Kidney glomerular epithelial cell (primary cell): ENCODE results near the gene MORC1.
"Not testable (repeated sequence)": the region's sequence is repeated elsewhere in the genome, so short reads cannot be mapped to it uniquely, and the experiment has no call there.

Experiments used
- DNase-seq: peaks from one replicate; lab custom pipeline; 2025; lab: John Stamatoyannopoulos, UW

The MORC1 gene

DNA sequence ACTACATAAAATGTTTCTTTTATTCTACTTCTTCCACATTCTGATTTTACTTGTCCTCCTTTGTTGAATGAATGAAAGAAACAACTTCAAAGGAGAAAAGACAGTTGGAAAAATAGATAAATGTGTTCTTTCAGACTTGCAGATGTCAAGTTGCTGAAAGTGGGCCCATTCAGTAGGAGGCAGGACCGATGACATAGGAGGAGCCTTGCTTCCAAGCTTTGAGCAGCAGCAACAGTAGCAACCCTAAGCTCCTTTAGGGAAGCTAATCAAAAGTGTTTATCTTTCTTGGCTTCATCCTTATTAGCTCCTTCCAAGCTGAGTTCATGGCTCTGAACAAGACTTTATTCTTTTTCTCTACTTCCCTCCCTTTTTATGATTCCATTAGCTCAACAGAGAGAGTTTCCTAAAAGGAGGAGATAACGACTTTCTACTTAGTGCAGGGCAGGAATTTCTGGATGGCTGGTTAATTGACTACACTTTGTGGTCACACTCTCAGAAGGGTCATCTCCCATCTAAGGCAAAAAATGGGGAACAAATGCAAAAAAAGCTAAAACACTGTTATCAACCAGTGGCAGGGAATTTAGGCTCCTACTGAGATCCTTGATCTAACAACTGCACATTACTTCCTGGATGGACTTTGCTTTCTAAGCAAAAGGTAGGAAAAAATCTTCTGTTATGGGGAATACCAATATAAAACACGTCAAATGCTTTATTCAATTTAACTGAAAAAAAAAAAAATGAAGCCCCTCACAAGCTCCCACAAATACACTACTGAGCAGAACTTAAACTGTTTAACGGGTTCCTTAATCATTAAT lies 4.8 kb downstream of the MORC1 start:
- DNase-seq, result no peak

DNA sequence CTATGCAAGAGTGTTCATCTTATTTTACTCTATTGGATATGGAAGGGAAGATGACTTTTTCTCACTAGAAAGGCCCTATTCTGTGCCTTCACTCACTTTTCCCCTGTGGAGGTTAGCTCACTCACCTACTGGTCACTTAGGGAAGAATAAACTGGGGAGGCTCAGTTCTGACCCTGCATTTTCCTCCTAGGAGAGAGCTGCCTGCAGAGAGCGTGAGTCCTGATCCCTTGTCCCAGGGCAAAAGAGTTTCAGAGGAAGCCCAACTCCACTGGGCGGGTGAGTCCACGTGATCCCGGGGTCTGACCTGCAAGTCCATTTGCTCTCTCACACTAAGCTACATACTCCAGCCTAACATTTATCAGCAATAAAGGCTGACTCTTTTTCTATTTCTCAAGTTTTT lies 8.4 kb downstream of the MORC1 start:
- no peak for DNase-seq

GRCh38 chr3:109098079-109098644 lies 19.8 kb downstream of the MORC1 start:
- no peak for DNase-seq

- DNase-seq, result no peak
These were observed 22.8 kb downstream of the MORC1 start for GRCh38 chr3:109095166-109095565.

DNA sequence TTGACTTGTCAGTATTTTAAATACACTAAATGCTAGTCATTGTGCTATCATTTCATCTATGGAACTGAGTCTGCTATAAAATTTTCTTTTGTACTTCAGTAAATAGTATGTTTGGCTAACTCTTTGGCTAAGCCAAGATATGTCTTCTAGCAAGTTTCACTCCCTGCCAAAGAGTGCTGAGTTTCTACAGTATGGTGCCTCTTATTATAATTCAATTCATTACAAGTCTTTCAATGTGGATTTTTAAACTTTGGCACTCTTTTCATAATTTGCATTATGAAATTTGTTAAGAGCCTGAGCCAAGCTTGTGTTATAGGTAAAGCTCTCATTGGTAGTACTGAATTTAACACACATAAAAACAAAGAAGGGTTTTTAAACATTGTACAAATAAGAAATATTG lies 24.4 kb downstream of the MORC1 start:
- DNase-seq, result no peak

DNA sequence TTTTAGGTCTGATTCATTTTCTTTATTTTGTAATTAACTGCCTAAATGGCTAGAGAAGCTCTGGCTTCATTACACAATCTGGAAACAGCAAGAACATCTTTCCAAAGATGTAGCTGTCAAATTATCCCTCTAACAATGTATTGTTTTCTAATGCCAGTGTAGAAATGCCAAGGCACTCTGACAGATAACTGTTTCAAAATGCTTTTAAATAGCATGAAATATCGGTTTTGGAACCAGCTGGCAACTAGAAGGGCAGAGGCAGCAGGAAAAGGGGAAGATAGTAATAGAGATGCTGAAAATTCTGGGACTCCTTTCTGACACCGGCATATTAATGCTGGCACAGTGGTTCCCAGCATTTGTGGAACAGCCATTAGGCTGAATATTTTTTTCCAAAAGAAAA lies 26.1 kb downstream of the MORC1 start:
- no peak for DNase-seq

- DNase-seq, result no peak
These were observed 28.7 kb downstream of the MORC1 start for GRCh38 chr3:109089265-109089664.

GRCh38 chr3:109081746-109082510 lies 36.0 kb downstream of the MORC1 start:
- DNase-seq, result peak; percentile 69

GRCh38 chr3:109080090-109080489 lies 37.8 kb downstream of the MORC1 start:
- DNase-seq, result not testable (repeated sequence)

DNA sequence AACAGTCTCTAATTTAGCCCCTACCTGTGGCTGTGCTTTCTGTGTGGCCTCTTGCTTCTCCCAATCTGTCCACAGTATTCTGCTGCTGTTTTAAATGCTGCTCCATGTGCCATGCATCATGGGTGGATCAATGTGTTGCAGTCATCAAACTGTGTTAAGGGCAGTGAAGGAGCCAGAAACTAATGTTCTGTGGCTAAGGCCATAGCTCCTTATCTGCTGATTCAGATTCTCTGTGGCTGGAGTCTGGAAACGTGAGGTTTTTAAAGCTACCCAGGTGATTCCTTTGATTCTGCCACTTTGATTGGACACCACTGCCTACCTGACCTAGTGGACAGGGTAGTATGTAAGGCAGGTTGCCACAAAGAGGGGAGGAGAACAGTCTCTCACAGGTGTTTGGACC lies 44.8 kb downstream of the MORC1 start:
- no peak for DNase-seq

DNA sequence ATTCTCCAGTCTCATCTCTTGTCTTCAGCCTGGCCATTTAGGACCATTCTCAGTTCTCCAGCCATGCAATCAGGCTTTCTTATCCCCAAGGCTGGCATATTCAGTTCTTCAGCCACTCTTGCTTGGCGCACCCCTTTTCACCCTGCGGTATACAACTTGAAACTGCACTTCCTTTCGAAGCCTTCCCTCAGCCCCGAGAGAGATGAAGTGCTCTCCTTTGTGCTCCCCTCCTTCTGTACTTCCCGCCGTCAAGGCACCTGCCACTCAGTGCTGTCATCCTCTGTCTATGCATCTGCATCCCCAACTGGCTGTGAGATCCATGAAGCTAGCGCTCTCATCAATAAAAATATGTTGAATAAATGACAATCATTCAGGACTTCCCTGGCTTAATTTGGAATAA lies 45.7 kb downstream of the MORC1 start:
- DNase-seq, result no peak

DNA sequence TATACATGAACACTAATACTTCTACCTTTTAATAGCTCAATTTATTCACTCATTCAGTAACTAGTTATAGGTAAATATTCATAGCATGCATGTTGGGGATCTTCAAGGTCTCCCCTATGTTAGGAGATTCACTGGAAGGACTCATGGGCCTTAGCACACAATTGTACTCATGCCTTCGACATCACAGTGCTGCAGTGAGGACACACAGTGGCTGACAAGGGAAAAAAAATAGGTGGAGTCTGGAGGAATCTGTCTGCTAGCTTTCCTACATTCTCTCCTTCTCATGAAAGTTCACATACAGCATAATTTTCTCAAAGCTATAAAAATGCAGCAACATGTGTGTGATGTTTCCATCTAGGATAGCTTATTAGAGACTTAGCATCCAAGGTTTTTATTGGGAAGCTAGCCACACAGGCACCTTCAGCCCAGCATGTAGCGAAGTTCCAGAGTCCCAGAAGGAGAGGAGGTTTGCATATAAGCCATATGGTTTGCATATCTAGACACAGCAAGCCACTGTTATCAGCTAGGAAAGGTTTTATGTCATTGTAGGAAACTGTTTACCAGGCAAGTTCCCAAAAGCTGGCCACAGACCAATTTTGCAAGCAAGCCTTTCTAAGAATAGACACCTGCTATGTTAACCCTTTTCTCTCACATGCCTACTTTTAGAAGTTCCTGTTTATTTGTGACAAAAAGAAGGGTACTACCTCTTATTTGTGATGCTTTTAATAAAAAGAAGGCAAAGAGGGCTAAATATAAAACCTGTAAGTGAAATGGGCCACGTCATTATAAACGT lies 46.4 kb downstream of the MORC1 start:
- DNase-seq, result no peak

DNA sequence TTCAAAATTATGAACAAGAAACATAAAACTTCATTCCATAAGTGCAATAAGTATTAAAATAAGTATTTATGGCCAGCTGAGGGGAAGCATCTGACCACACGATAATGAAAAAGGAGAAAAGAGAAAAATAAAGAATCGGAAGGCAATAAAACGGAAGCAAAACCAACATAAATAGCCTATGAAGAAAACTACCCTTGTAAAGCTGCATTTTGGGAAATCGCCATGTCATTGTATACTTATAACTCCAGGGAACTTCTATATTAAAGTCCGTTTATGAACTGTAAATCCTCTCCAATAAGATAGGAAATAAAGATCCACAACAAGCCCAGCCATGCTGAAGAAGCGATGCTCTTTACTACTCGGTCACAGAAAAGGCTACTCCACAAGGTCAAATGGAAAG lies 47.7 kb downstream of the MORC1 start:
- no peak for DNase-seq

DNA sequence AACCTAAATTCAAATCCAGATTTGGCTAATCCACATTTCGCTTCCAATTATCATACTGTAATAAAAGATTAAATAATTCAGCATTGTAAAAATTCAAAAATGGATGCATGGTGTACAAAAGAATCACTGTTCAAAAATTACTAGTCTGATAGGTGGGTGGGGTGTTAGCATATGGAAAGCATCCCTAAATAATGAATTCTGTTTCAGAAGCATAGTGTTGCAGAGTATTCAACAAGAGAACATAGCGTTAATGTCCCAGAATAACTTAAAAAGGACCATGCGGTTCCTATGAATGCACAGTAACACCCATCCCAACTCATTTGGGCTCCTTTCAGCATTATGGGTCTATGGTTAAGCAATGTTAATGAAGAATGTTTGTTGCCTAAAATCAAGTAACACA lies 51.1 kb downstream of the MORC1 start:
- no peak for DNase-seq

DNA sequence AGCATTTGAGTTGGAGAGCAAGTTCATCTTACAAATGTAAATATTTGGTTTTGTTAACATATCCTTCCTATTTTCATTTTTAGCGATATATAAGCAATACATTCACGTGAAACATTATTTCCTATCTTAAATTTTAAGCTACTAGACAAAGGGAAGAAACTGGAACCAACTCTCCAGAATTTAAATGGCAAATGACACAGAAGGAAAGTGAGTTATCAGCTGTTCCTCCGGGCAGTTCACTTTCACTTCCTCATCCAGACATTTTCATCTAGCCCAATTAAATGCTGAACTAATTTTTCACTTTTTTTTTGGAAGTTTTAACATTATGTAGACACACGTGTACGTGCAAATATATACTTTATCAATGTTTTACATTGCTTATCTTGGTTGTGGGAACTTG lies 58.7 kb downstream of the MORC1 start:
- DNase-seq, result no peak

DNA sequence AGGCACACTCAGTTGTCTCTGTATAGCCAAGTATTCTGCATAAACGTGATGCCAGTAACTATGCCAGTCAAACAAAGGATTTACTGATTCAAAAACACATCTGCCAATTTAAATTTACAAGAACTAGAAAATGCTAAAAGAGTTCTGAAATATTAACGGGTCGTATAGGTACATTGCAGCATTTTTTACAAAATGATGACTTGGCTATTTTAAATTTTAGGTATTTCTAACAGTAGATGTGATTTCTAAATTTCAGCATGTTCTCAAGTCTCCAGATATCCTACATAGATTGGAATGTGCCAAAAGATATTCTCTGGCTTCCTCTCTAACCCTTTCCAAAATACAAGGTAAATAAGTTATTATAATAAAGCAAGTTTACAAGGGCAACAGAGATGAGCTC lies 60.3 kb downstream of the MORC1 start:
- DNase-seq, result no peak

- no peak for DNase-seq
These were observed 60.9 kb downstream of the MORC1 start for GRCh38 chr3:109057056-109057455.

DNA sequence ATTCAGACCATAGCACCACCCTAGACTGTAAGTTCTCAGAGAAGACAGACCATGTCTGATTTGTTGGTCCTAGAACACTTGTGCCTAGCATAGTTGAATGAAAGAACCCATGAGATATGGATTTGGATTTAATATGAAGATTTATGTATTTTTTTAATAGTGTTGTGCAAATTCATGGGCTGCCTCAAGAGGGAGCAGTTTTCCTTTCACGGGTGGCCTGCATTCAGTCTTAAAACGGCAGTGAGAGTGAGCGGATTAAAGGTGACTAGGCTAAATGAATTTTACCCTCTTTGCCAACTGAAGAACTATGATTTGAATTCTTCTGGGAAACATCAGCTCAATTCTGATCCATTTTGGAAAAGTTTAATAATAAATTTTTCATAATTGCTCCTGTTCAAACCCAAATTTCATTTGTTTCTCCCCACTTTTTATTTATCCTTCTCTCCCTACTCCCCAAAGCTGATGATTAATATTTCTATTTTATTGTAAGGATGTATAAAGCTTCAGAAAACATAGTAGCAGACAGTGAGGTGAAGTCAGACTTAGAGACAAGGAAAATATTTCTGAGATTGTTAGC lies 67.3 kb downstream of the MORC1 start:
- peak; percentile 10 for DNase-seq

DNA sequence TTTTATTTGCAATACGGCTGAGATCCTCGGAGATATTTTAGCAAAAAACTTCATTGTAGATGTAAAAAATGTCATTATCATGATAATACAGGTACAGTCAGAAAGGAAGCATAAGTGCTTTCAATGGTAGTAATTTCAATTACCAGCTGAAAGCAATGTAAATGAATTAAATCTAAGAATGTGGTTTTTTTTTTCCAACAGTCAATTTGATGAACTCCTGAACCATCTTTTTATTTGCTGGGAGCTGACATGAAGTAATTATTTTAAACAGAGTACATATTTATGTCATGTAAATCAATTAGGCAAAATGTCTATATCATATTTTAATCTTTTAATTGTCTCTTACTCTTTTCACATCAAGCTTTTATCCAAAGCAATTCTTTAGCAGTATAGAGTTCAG lies 70.6 kb downstream of the MORC1 start:
- no peak for DNase-seq

- no peak for DNase-seq
These were observed 72.5 kb downstream of the MORC1 start for GRCh38 chr3:109045271-109046040.

GRCh38 chr3:109035082-109035481 lies 82.9 kb downstream of the MORC1 start:
- no peak for DNase-seq
